Endothelial cell of umbilical vein (primary cell): ENCODE results near the gene YWHAG. TPM values are rescaled to one million over a fixed set of nuclear protein-coding genes. Genes with fewer than 3 reads are reported as not detected.

ENCODE experiments used
- BruUV-seq: library from RNA; stranded (reverse); fragments of 400-500 nt; replicated peaks from 2 replicates; lab custom pipeline; 2021; lab: Mats Ljungman, UMichigan
- CTCF ChIA-PET: fragments of 300-600, 350-600 bp; sonication (Branson Sonifier 250); formaldehyde crosslinking; loops from one replicate; lab custom pipeline; 2021; ENCODE audit warnings: antibody characterized with exemption, inconsistent platforms; lab: Charles Lee
- POLR2A ChIA-PET: fragments of 300-600, 350-600 bp; sonication (Branson Sonifier 250); formaldehyde crosslinking; loops from one replicate; lab custom pipeline; 2021; ENCODE audit warnings: antibody characterized with exemption, inconsistent platforms; lab: Charles Lee
- DNase-seq: peaks from one replicate; pipeline ENCODE4 v3.0.0-alpha.2; 2011; ENCODE audit warnings: low read depth, low spot score
- FAIRE-seq: peaks from 2 replicates; lab custom pipeline; 2011; peaks lifted over from hg19 to GRCh38; lab: Jason Lieb, UNC
- H2AFZ ChIP-seq: 2 replicates; pipeline ENCODE4 v1.6.0; 2012; ENCODE audit warnings: low read depth, low read length, control low read depth, inconsistent platforms
- H3K27ac ChIP-seq: 2 replicates; pipeline ENCODE4 v1.5.1; 2011; ENCODE audit warnings: low read depth, mild to moderate bottlenecking, control low read depth, low read length, moderate library complexity; ENCODE audit not compliant: insufficient read depth
- H3K27me3 ChIP-seq, 2 experiments: 2 replicates each; pipeline versions ENCODE4 v1.6.0 to v1.6.1; 2011; ENCODE audit warnings: low read length in 2 of 2, mixed read lengths in 1 of 2; ENCODE audit not compliant: control insufficient read depth in 2 of 2, insufficient read depth in 2 of 2
- H3K36me3 ChIP-seq, 2 experiments: 2 replicates in 1 of 2; 3 replicates in 1 of 2; pipeline ENCODE4 v1.5.1; 2011; ENCODE audit warnings: low read length in 2 of 2, mild to moderate bottlenecking in 1 of 2, moderate library complexity in 1 of 2; ENCODE audit not compliant: control insufficient read depth in 2 of 2, insufficient read depth in 2 of 2; ENCODE audit errors: extremely low read depth in 1 of 2
- H3K4me1 ChIP-seq: 3 replicates; pipeline ENCODE4 v1.5.1; 2011; ENCODE audit warnings: mild to moderate bottlenecking, low read length; ENCODE audit not compliant: control insufficient read depth, insufficient read depth; ENCODE audit errors: extremely low read depth
- H3K4me2 ChIP-seq: 2 replicates; pipeline ENCODE4 v1.6.1; 2011; ENCODE audit warnings: low read length, control low read depth, mixed read lengths; ENCODE audit not compliant: insufficient read depth
- H3K4me3 ChIP-seq, 3 experiments: fragments of 200-600 bp in 1 of 3; sonication (generic), shearing (Covaris generic) in 1 of 3; replicated peaks in 1 of 3; 2 replicates each; pipeline ENCODE4 v1.5.1; 2011 to 2016; ENCODE audit warnings: control low read depth in 3 of 3, low read length in 3 of 3, mild to moderate bottlenecking in 2 of 3, inconsistent platforms in 1 of 3, low read depth in 1 of 3, moderate library complexity in 1 of 3; ENCODE audit not compliant: insufficient read depth in 1 of 3
- H3K79me2 ChIP-seq: 2 replicates; pipeline ENCODE4 v1.6.0; 2012; ENCODE audit warnings: low read length, inconsistent platforms; ENCODE audit not compliant: control insufficient read depth, insufficient read depth
- H3K9ac ChIP-seq: replicated peaks from 2 replicates; pipeline ENCODE3; 2011; ENCODE audit warnings: low read length, control low read depth; ENCODE audit not compliant: insufficient read depth; ENCODE audit errors: extremely low read depth
- H3K9me1 ChIP-seq: replicated peaks from 3 replicates; pipeline ENCODE4 v1.6.0; 2011; ENCODE audit warnings: mild to moderate bottlenecking, low read length; ENCODE audit not compliant: control insufficient read depth, insufficient read depth; ENCODE audit errors: extremely low read depth
- H3K9me3 ChIP-seq: replicated peaks from 2 replicates; pipeline ENCODE4 v1.5.1; 2012; ENCODE audit warnings: low read length, inconsistent platforms; ENCODE audit not compliant: control insufficient read depth, insufficient read depth
- H4K20me1 ChIP-seq: replicated peaks from 2 replicates; pipeline ENCODE3; 2011; ENCODE audit warnings: mild to moderate bottlenecking, low read length; ENCODE audit not compliant: control insufficient read depth, insufficient read depth; ENCODE audit errors: extremely low read depth
- CTCF ChIP-seq, 2 donors: IDR thresholded peaks; 1 replicate in 1 of 2; 2 replicates in 1 of 2; pipeline ENCODE4 v1.5.1; 2011; ENCODE audit warnings: low read length in 2 of 2, mild to moderate bottlenecking in 2 of 2, moderate library complexity in 2 of 2, control low read depth in 1 of 2, inconsistent platforms in 1 of 2, low read depth in 1 of 2; ENCODE audit not compliant: insufficient read depth in 1 of 2; ENCODE audit errors: extremely low read depth in 1 of 2
- EZH2 ChIP-seq: IDR thresholded peaks from 2 replicates; pipeline ENCODE4 v1.6.1; 2012; ENCODE audit warnings: borderline replicate concordance, low read depth, mild to moderate bottlenecking, moderate library complexity, low read length, inconsistent platforms; ENCODE audit not compliant: severe bottlenecking
- FOS ChIP-seq: IDR thresholded peaks from 2 replicates; pipeline ENCODE4 v1.6.1; 2011; ENCODE audit warnings: mild to moderate bottlenecking, low read length, moderate library complexity, borderline replicate concordance; ENCODE audit not compliant: insufficient read depth
- GATA2 ChIP-seq: IDR thresholded peaks from 2 replicates; pipeline ENCODE4 v1.7.0; 2011; ENCODE audit warnings: low read depth, mild to moderate bottlenecking, moderate library complexity, mixed read lengths, low read length; ENCODE audit not compliant: insufficient read length, insufficient read depth
- JUN ChIP-seq: IDR thresholded peaks from 2 replicates; pipeline ENCODE4 v1.6.1; 2011; ENCODE audit warnings: borderline replicate concordance, low read depth; ENCODE audit not compliant: insufficient read length, insufficient read depth
- MYC ChIP-seq: IDR thresholded peaks from one replicate; pipeline ENCODE4 v1.6.1; 2011; ENCODE audit warnings: mild to moderate bottlenecking, low read depth, low read length
- POLR2A ChIP-seq: IDR thresholded peaks from 2 replicates; pipeline ENCODE4 v1.6.1; 2012; ENCODE audit warnings: low read depth, mild to moderate bottlenecking, control low read depth, low read length
- POLR2AphosphoS5 ChIP-seq: IDR thresholded peaks from 2 replicates; pipeline ENCODE4 v1.6.1; 2012; ENCODE audit warnings: low read depth, mild to moderate bottlenecking, control low read depth, low read length, moderate library complexity; ENCODE audit not compliant: insufficient read depth
- dilution Hi-C: fragments of 300-500 bp; cut with MboI; formaldehyde crosslinking; loops from one replicate; pipeline ENCODE4 v1.15.0; 2019; ENCODE audit warnings: low sequenced_read_pairs; ENCODE audit not compliant: extremely low pct_ligation_motif_present
- intact Hi-C: fragments of 100-400 bp; cut with micrococcal nuclease; formaldehyde crosslinking; loops from one replicate; pipeline ENCODE4 v1.10.0; 2022
- polyA plus RNA-seq, 4 experiments: library from polyadenylated mRNA; depleted of rRNA in 3 of 4; stranded (reverse) in 3 of 4; unstranded in 1 of 4; fragments of >200 nt; gene quantifications; 2 replicates each; pipeline versions ENCODE4 v1.2.1 to v1.2.3, GENCODE V29; 2011 to 2012; ENCODE audit warnings: missing spikeins in 1 of 4
- total RNA-seq: library from RNA; stranded (reverse); gene quantifications from 2 replicates; pipeline ENCODE4 v1.2.3, GENCODE V29; 2021
- TF ChIP-seq, protein P1 (sequence below): IDR thresholded peaks from 2 replicates; pipeline ENCODE4 v1.6.1; 2011; ENCODE audit not compliant: insufficient read depth, insufficient read length

Gene YWHAG
- total and polyA plus RNA-seq, 2 donors (not counting 3 experiments of a cell fraction or from before 2014, with no cell fraction given): 55.6 to 205 TPM

- ChIA-PET CTCF (no interaction called here), POLR2A (no interaction called here)
- Histone ChIP-seq H3K9ac (no peak overlapping the region), H3K4me1 (peaks cover 9% of the 10 kb centered on the region), H3K9me3 (no peaks in the 10 kb centered on the region), H3K4me3 (no peak overlapping the region), H4K20me1 (peaks cover 19% of the 10 kb centered on the region), H3K27ac (no peak overlapping the region), H3K36me3 (peaks cover 9 to 16% of the 10 kb centered on the region in 2 experiments), H3K27me3 (no peaks in the 10 kb centered on the region), H3K9me1 (no peaks in the 10 kb centered on the region), H2AFZ (no peak overlapping the region), H3K79me2 (peaks cover 97% of the 10 kb centered on the region), H3K4me2 (no peak overlapping the region)
- FAIRE-seq: no peak
- dilution Hi-C loops (no loop called here), intact Hi-C loops (no loop called here)
- no peak for DNase-seq
- no peak for TF ChIP-seq POLR2AphosphoS5
- no peak for TF ChIP-seq GATA2
- TF ChIP-seq CTCF (IDR thresholded peaks at IDR 0.05; ENCODE audit: extremely low read depth in 1 of 2, insufficient read depth in 1 of 2, low read depth in 1 of 2, low read length in 2 of 2): no peak
- TF ChIP-seq, protein P1, sequence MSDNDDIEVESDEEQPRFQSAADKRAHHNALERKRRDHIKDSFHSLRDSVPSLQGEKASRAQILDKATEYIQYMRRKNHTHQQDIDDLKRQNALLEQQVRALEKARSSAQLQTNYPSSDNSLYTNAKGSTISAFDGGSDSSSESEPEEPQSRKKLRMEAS: no peak
- no peak for TF ChIP-seq JUN
- TF ChIP-seq EZH2: no peak
- TF ChIP-seq POLR2A: no peak
- no peak for TF ChIP-seq FOS
- no peak for TF ChIP-seq MYC
- no TSS peak for BruUV-seq
Observed at GRCh38 chr7:76332078-76332477, 26.7 kb downstream of the YWHAG start.
